ENCODE measurements around the gene TMC3. TPM values are rescaled to one million over a fixed set of nuclear protein-coding genes. Genes with fewer than 3 reads are reported as not detected.
"Not testable (repeated sequence)": the region's sequence is repeated elsewhere in the genome, so short reads cannot be mapped to it uniquely, and the experiment has no call there.

TMC3 gene
- total RNA-seq, 1 experiment from 2014 or later = not detected

- DNase-seq (ENCODE audit: low read depth) = no peak
These were observed 27.4 kb downstream of the TMC3 start for GRCh38 chr15:81346611-81347010.

- DNase-seq (ENCODE audit: low read depth) = no peak
These were observed 30.6 kb downstream of the TMC3 start for GRCh38 chr15:81343371-81343770.

GRCh38 chr15:81341351-81341750 is 32.7 kb downstream of the TMC3 start:
- DNase-seq (ENCODE audit: low read depth) = no peak

- no peak for DNase-seq (ENCODE audit: low read depth)
These were observed 34.2 kb downstream of the TMC3 start for GRCh38 chr15:81339851-81340250.

DNA sequence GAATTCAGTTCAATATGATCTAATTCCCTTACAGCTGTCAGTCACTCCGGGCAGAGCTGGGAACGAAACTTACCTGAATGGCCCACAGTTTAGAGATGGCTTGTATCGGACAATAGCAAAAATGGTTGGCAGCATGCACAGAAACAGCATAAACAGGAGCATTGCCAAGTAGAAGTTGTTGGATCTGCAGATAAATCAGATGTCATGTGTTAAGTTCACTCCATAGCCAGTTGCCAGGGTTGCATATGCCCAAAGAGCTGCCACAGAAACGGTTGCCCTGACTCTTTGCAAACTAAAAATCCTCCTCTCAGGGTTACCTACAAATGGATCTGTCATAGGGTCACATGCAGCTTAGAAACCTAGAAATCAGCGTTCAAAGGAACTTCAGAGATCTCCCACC is 34.7 kb downstream of the TMC3 start:
- no peak for DNase-seq (ENCODE audit: low read depth)

- peak; percentile 58 for DNase-seq (ENCODE audit: low read depth)
These were observed 35.6 kb downstream of the TMC3 start for GRCh38 chr15:81338170-81339007.

GRCh38 chr15:81337713-81338157 is 36.3 kb downstream of the TMC3 start:
- no peak for DNase-seq (ENCODE audit: low read depth)

DNA sequence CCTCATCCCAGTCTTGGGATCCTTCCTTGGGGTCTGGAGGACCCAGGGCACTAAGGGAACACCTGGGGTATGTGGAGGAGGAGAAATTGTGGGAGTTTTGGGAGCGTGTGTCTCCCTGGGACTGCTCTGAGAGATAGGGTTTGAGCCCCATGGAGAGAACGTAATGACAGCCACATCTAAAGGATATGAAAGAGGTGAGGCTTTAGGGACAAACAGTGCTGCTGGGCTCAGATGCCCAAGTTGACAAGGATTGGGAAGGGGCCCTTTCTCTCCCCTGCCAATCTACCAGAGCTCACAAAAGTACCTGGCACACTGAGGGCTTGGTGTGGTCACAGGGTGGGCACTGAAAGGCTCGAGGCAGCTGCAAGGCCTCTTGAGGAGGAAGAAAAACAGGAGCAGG is 36.8 kb downstream of the TMC3 start:
- DNase-seq (ENCODE audit: low read depth) = no peak

GRCh38 chr15:81336568-81336967 is 37.4 kb downstream of the TMC3 start:
- peak; percentile 22 for DNase-seq (ENCODE audit: low read depth)

DNA sequence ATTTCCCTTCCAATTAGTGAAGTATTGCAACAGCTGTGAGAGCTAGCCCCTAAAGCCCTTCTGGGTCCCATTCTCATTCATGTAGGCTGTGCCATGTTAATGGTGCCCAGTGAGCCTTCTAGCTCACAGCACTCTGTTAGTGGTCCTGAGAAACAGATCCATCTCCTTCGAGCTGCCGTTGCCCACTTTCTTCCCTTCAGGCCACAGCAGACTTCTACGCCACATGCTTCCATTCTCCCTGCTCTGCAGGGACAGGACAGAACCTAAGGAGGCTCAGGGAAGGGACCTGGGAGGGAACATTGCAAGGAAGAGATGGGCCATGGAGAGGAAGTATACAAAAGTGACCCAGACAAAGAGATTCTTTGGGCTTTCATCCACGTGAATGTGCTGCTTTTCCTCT is 38.4 kb downstream of the TMC3 start:
- DNase-seq (ENCODE audit: low read depth) = no peak

GRCh38 chr15:81334768-81335435 is 39.1 kb downstream of the TMC3 start:
- no peak for DNase-seq (ENCODE audit: low read depth)

GRCh38 chr15:81333363-81333762 is 40.6 kb downstream of the TMC3 start:
- DNase-seq (ENCODE audit: low read depth) = no peak

- DNase-seq (ENCODE audit: low read depth) = no peak
These were observed 41.7 kb downstream of the TMC3 start for GRCh38 chr15:81332326-81332725.

GRCh38 chr15:81331600-81331999 is 42.4 kb downstream of the TMC3 start:
- no peak for DNase-seq (ENCODE audit: low read depth)

DNA sequence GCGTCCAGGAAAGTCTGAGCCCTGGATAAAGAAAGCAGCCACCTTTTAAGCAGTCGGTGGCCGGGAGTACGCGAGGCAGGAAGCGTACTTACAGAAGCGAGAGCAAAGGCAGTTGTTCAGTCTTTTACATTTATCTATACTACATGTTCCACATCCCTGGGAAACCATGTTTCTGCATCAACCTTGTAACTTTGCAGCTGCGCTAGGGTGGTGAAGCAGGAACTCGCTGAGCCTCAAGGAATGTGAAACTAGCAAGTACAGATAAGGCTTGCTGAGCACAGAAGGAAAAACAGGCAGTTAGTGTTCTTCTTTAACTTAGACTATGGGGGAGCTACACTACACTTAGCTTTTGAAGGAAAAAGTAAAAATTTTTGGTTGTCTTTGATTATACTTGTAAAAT is 42.9 kb downstream of the TMC3 start:
- not testable (repeated sequence) for DNase-seq (ENCODE audit: low read depth)

GRCh38 chr15:81330366-81331090 is 43.5 kb downstream of the TMC3 start:
- no peak for DNase-seq (ENCODE audit: low read depth)

DNA sequence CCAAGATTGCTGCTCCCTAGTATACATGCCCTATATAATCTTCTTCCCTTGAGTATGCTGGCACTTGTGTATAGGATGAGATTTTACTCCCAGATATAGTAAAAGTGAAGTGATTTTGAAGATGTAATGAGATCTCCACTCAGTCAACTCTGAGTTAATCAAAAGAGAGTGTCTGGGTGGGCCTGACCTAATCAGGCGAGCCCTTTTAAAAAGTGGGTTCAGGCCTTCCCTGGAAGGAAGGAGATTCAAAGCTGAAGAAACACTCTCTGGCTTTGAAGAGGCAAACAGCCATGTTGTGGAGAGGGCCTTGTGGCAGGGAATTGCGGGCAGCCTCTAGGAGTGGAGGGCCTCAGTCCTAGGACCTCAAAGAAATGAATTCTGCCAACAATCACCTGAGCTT is 44.6 kb downstream of the TMC3 start:
- no peak for DNase-seq (ENCODE audit: low read depth)

DNA sequence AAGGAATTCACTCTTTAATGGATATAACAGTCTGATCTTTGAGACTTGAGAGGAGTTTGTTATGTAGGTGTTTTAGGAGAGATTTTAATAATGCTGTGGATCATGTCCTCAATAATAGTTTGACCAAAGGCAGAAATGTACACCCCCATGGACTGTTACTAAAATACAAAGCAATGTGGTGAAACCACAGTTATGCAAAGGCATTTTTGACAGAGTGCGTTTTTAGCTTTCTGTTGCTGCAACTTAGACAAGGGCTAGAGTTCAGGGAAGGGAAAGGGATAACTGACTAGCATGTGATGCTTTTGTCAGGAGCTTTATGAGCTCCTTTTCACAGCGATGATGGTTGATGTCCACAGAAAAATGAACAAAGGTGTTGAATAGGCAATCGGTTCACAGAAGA is 46.5 kb downstream of the TMC3 start:
- DNase-seq (ENCODE audit: low read depth) = peak; percentile 75

GRCh38 chr15:81326466-81327212 is 47.4 kb downstream of the TMC3 start:
- DNase-seq (ENCODE audit: low read depth) = no peak

- DNase-seq (ENCODE audit: low read depth) = peak; percentile 98
These were observed 49.8 kb downstream of the TMC3 start, which contains the start of gene STARD5 for GRCh38 chr15:81323944-81324881. TSS of gene STARD5 (minus strand) at chr15:81324141. CDS start at chr15:81324099, 42 bp downstream.

DNA sequence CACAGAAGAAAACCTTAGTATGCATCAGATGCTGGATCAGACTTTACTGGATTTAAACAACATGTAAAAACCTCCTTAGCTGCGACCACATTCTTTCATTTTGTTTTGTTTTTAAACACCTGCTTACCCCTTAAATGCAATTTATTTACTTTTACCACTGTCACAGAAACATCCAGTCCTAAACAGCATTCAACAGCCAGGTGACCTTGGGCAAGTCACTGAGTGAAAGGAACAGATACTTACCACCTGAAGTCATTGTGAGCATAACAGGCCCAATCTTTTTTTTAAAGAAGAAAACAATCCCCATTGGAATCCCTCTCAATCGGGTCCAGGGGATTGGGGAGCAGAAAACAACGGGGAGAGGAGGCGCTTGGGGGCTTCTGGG is 50.5 kb downstream of the TMC3 start:
- DNase-seq (ENCODE audit: low read depth) = no peak
